ENCODE data around the gene PDIA4. TPM values are rescaled to one million over a fixed set of nuclear protein-coding genes. Genes with fewer than 3 reads are reported as not detected.

PDIA4 gene
- total RNA-seq, 4 donors from 2014 or later, result 57.1 to 100 (median 61.6) TPM

DNA sequence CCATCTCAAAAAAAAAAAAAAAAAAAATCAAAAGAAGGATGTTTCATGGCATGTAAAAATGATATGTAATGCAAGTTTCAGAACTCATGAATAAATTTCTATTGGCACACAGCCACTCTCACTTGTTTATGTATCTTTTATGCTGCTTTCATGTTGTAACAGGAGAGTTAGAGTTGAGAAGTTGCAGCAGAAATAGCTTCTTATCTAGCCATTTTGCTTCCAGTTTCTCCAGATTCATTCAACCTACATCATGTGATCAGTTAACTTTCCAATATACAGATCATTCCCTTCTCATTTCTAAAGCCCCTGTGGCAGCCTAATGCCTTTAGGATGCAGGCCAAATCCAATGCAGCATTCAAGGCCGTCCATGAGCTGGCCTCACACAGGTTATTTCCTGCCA, 31.9 kb upstream of the PDIA4 start:
- TF ChIP-seq POLR2A (IDR thresholded peaks at IDR 0.05), result no peak
- TF ChIP-seq, protein P1, sequence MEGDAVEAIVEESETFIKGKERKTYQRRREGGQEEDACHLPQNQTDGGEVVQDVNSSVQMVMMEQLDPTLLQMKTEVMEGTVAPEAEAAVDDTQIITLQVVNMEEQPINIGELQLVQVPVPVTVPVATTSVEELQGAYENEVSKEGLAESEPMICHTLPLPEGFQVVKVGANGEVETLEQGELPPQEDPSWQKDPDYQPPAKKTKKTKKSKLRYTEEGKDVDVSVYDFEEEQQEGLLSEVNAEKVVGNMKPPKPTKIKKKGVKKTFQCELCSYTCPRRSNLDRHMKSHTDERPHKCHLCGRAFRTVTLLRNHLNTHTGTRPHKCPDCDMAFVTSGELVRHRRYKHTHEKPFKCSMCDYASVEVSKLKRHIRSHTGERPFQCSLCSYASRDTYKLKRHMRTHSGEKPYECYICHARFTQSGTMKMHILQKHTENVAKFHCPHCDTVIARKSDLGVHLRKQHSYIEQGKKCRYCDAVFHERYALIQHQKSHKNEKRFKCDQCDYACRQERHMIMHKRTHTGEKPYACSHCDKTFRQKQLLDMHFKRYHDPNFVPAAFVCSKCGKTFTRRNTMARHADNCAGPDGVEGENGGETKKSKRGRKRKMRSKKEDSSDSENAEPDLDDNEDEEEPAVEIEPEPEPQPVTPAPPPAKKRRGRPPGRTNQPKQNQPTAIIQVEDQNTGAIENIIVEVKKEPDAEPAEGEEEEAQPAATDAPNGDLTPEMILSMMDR (IDR thresholded peaks at IDR 0.05), result no peak
- H3K27ac ChIP-seq, result no peak overlapping the region

DNA sequence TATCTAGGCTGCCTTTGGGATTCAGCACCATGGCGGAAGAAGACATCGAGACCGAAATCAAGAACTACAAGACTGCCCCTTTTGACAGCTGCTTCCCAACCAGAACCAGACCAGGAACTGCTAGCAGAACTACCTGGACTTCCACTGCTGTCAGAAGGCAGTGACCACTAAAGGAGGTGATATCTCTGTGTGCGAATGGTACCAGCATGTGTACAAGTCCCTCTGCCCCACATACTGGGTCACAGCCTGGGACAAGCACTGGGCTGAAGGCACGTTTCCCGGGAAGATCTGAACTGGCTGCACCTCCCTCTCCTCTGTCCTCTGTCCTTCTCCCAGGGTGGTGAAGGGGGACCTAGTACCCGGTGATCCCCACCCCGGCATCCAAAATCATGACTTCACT, 25.6 kb upstream of the PDIA4 start:
- H3K27me3 ChIP-seq, result no peaks in the 10 kb centered on the region
- no peak for DNase-seq
- no peak overlapping the region for H3K4me3 ChIP-seq
- H3K9me3 ChIP-seq, result no peaks in the 10 kb centered on the region
- TF ChIP-seq, protein P1 (IDR thresholded peaks at IDR 0.05), result no peak
- TF ChIP-seq POLR2A (IDR thresholded peaks at IDR 0.05), result no peak
- no peaks in the 10 kb centered on the region for H3K4me1 ChIP-seq
- no peak overlapping the region for H3K27ac ChIP-seq
- no peaks in the 10 kb centered on the region for H3K36me3 ChIP-seq

More for the DNA sequence above, 31.9 kb upstream of the PDIA4 start:
- Histone ChIP-seq H3K27me3 (no peaks in the 10 kb centered on the region), H3K9me3 (no peaks in the 10 kb centered on the region), H3K36me3 (no peaks in the 10 kb centered on the region), H3K4me1 (no peaks in the 10 kb centered on the region), H3K4me3 (no peak overlapping the region)
- no peak for DNase-seq

DNA sequence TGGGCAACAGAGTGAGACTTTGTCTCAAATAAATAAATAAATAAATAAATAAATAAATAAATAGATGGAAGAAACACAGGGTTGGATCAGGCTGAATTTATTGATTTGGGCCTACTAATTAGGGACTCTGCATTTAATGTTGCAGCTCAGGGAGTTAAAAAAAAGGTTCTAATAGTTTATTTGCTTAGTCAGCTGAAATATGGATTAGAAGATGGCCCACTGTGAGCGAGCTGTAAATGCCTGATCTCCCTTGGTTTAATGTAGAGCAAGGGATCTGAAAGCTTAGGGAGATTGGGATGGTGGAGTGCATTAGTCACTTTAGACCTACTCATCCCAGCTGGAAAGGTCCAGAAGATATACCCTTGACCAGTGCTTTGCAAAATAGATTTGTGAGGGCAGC, 25.1 kb upstream of the PDIA4 start:
- Histone ChIP-seq H3K4me3 (no peak overlapping the region), H3K36me3 (no peaks in the 10 kb centered on the region), H3K9me3 (no peaks in the 10 kb centered on the region), H3K27ac (no peak overlapping the region), H3K4me1 (no peaks in the 10 kb centered on the region), H3K27me3 (no peaks in the 10 kb centered on the region)
- TF ChIP-seq, protein P1 (IDR thresholded peaks at IDR 0.05), result no peak
- TF ChIP-seq POLR2A (IDR thresholded peaks at IDR 0.05), result no peak
- no peak for DNase-seq

DNA sequence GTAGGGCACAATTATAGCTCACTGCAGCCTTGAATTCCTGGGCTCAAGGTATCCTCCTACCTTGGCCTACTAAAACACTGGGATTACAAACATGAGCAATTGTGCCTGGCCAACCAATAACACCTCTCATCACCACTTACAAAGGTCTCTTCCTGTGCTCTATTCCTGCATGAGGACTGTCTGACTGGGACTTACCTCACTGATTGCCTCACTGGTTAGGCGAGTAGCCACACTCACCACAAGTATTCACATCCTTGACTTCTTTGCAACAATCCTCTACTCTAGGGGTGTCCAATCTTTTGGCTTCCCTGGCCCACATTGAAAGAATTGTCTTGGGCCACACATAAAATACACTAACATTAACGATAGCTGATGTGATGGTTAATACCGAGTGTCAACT, 22.6 kb upstream of the PDIA4 start:
- no peak overlapping the region for H3K4me3 ChIP-seq
- no peak for TF ChIP-seq POLR2A (IDR thresholded peaks at IDR 0.05)
- TF ChIP-seq, protein P1 (IDR thresholded peaks at IDR 0.05), result no peak
- DNase-seq, result no peak
- no peaks in the 10 kb centered on the region for H3K4me1 ChIP-seq
- H3K9me3 ChIP-seq, result no peaks in the 10 kb centered on the region
- no peaks in the 10 kb centered on the region for H3K27me3 ChIP-seq
- H3K36me3 ChIP-seq, result no peaks in the 10 kb centered on the region
- no peak overlapping the region for H3K27ac ChIP-seq

DNA sequence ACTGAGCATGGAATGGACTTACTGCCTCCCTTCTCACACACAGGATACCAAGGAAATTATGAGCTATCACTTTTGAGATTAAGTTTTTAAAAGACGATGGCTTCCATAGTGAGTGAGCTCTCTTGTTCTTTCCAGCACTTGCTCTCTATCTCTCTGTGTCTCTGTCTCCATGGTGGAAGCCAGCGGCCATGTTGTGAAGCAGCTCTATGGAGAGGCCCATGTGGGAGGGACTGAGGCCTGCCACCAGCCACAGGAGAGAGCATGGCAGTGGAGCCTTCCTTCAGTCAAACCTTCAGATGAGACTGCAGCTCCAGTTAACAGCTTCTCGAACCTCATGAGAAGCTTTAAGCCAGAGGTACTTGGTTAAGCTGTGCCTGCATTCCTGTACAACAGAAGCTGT, 20.5 kb upstream of the PDIA4 start:
- no peaks in the 10 kb centered on the region for H3K4me1 ChIP-seq
- no peak for DNase-seq
- no peaks in the 10 kb centered on the region for H3K27me3 ChIP-seq
- no peak overlapping the region for H3K4me3 ChIP-seq
- H3K9me3 ChIP-seq, result no peaks in the 10 kb centered on the region
- no peak overlapping the region for H3K27ac ChIP-seq
- TF ChIP-seq, protein P1 (IDR thresholded peaks at IDR 0.05), result no peak
- TF ChIP-seq POLR2A (IDR thresholded peaks at IDR 0.05), result no peak
- H3K36me3 ChIP-seq, result no peaks in the 10 kb centered on the region

DNA sequence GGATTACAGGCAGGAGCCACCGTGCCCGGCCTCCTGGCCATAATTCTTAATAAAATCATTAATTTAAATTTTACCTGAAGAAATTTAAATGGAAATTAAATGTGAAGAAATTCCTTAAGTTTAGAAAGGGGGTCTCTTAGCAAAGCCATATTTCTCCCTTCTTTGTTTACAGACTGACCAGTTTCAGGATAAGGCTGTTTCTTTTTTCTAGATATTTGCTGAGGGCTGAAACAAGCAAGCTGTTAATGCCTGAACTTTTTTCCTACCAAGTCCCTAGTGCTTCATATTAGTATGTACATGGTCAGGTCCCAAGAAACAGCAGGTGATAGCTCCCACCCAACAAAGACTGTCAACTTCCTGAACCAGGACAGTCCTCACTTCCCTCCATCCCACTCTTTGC, 18.1 kb upstream of the PDIA4 start:
- Histone ChIP-seq H3K4me3 (no peak overlapping the region), H3K27me3 (no peaks in the 10 kb centered on the region), H3K4me1 (no peaks in the 10 kb centered on the region), H3K36me3 (no peaks in the 10 kb centered on the region), H3K27ac (no peak overlapping the region), H3K9me3 (no peaks in the 10 kb centered on the region)
- no peak for DNase-seq
- TF ChIP-seq, protein P1 (IDR thresholded peaks at IDR 0.05), result no peak
- TF ChIP-seq POLR2A (IDR thresholded peaks at IDR 0.05), result no peak
